HG03039 (cell line): ENCODE results near the gene EFL1.

Experiments used
- ATAC-seq: cut with Tn5 transposase; IDR thresholded peaks from one replicate; pipeline ENCODE4 v1.9.1; 2021; ENCODE audit warnings: mild to moderate bottlenecking, moderate library complexity; ENCODE audit not compliant: unreplicated experiment

Gene EFL1

DNA sequence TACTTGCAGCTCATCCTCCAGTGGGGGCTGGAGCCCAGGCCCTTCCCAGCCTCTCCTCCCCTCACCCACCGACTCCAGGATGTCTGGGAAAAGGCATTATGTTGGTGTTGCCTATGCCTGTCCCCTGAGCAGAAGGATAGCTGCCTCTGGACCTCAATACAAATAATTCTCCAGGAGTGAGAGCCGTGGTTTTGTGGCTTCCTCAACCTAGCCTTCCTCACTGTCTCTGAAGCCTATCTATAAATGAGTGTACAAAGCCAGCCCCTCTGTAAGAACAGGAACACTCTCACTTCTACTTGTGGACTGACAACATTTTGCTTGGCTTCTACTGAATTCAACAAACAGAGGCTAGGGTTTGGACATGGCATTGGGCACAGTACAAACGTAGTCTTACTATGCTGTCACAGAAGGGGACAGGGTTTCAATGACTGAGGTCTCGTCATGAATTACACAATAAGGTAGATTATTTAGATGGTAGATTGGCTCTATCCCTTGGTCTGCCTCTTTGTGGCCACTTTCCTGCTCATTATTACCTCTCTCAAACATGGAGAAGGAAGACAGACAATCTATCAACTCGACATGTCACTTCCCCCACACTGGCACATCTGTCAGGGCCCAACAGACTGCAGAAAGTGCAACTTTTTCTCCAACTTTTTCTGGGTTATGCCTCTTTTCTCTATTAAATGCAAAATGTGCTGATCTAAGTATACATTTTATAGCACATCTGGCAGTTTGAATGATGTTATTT, 134.0 kb downstream of the EFL1 start:
- no peak for ATAC-seq

DNA sequence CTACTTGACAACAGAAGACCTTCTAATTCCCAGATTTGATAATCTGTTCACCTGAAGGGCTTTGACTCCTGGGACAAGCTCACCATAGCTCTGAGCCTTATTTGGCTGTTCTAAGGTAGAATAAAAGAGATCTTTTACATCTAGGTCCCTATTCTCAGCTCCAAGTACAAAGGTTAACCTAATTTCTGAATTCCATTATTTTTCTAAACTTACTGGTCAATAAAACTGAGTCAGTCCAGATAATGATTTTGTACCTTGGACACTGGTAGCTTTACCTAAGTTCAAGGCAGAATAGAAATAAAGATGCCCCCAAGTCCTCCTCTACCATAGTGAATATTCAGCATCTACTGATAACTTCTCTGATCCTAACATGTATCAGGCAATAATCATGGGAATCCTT, 135.0 kb downstream of the EFL1 start:
- ATAC-seq, result no peak

DNA sequence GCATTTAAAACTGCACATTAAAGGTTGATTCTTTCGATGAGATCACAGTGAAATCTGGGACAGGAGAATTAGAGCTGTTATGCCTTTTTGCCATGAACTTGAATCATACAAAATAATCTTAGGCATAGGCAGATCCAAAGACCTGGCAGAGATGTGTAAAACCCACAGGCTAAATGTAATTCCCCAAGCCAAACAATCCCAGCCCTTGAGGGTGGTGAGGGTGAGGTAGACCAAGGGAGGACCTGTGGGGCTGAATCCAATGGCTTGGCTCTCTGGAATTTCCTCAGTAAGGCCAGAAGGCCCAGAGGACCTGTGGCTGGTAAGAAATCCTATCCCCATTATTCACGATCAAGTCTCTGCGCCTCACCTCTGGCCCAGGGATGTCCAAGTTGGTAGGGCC, 136.2 kb downstream of the EFL1 start:
- ATAC-seq, result no peak

DNA sequence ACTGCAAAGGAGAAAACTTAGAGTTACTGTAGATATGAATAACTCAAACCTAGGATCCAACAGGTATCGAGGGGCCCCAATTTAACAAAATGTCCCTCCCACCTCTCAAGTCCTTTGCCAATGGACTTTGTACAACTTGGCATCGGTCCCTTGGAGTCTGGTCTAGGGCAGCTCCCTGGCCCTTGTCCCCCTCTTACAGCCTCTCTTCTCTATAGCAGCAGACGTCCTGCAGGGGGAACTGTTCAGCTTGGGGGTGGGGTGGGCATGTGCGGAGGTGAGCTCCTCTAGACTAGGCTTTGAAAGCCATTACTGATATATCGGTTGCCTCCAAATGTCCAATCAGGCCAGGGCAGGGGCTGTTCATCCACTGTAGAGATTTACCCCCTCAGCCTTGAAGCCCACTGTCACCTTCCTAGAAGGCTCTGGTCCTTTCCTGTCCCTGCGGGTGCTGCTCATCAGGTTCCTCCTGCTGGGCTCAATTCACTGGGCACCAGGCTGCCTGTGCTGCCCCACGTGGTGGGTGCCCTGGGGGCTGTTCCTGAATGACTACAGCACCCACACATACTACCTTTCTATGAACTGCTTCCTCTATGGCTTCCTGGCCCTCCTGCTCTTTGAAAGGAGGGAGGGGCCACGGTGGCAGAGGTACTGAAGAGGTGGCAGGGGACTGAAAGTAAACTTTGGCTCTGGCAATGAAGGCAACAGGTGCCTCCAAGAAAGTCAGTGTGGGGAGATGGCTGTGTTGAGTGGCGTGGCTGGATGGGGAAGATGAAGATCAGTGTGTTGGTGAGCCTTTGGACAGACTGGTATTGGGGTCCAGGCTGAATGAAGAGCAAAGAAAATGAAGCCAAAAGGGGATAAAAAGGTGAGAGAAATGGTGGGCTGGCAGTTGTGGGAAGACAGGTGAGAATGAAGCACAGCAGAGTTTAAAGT, 137.9 kb downstream of the EFL1 start:
- no peak for ATAC-seq

DNA sequence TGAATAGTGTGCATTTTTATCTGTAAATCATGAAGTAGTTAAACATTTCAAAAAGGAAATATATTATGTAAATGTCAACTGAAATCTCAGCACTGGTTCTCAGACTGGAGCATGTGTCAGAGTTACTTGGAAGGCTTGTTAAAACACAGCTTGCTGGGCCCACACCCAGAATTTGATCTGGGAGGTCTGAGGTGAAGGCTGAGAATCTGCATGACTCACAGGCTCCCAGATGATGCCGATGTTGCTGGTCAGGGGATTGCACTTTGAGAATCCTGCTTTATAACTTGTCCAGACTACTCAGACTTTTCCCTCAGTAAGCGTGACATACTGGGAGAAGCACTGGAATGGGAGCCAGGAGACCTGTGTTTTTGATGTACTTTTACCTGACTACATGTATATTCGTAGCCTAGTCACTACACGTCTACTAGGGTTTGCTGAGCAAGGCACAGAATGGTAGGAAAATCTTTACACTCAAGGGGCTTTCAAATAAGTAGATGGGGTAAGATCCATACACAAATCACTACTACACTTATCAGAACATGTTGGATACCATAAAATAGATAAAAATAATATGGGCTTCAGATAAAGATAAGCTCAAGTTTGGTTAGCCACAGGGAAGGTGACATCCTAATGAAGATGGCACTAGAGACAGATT, 139.7 kb downstream of the EFL1 start:
- ATAC-seq, result no peak

DNA sequence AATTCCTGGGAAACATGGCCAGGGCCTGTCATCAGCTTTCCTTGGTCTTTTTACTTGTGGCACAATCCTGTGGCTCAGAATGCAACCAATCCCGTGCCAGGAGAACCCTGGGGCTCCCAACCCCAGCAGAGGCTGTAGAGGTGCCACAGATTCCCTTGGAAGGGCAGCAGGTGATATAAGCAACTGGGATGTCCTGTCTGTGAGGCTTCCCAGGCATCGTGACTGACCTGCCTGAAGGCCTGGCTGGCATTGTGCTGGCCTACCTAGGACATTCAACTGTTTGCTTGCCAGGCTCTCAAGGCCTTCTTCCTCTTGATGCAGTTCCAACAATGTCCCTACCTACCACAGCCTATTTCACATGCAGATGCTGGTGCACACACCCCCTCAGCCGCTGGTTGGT, 144.5 kb downstream of the EFL1 start:
- ATAC-seq, result no peak

DNA sequence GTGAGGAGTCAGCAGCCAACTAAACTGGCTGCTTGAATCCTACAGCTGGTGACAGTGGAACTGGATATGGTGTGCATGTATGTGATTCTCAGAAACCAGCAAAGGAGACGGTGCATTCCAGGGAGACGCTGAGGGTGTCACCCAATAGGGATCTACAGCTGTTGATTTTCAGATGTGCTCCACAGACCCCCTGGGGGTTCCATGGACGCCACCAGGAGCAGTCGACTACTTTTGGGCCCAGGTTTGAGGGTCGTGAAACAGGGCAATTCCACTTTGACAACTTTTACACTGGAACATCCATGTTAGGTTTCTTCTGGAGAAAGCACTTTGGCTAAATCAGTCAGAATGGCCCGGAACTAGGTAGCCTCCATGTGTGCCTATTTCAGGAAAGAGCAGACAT, 145.2 kb downstream of the EFL1 start:
- ATAC-seq, result no peak

DNA sequence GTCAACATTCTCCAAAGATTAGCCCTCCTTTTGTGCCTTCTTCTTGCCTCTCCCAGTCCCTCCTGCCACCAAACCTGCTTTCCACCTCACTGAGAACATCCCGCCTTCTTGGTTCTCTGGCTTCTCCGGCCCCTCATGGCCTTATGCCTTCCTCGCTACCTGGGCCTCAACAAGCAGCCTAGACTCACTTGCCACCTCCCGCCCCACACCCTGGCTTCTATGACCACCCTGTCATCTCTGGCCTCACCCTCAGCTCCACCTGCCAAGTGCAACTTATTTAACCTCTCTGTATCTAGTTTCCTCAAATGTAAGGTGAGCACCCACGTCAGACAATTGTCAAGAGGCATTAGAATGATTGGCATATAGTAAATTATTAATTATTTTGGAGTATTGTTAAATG, 147.9 kb downstream of the EFL1 start:
- ATAC-seq, result no peak

DNA sequence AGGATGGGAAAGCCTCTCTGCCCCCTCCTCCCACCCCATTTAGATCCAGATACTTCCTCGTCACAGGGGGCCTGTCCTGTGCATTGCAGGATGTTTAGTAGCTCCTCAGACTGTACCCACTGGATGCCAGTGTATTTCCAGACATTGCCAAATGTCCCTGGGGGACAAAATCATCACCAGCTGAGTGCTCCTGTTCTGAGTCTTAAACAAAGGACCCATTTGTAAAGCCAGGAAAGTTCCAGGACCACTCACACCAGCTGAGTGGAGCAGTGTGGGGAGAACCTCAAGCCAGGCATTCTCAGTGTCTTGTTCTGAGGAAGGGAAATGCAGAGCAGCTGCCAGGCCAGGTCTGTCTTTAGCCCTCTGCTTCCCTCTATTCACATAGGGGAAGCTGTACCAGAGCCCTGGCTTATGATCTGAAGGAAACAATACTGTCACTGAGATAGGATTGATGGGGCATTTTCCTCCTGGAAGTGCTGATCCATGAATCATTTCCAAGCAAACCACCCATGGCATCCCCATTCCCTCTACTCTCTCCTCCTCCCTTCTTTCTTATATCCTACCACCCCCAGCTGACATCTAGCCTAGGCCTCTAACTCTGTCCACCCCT, 149.3 kb downstream of the EFL1 start:
- ATAC-seq, result no peak

DNA sequence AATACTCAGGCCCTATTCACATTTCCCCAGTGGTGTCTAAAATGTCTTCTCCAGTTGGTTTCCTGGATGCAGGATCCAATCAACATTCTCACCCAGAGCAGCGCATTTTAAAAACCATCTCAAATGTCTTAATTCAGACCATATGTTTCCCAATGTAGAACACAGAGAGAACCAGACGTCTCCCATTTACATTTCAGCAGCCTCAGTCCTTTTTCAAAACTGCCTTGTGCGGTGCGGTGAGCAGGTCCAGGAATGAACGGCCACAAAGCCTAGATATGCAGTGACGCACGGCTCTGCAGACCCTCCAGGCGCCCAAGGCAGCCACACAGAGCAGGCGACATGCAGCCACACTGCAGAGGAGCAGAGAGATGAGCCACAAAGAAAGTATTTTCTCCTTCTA, 150.6 kb downstream of the EFL1 start:
- no peak for ATAC-seq

DNA sequence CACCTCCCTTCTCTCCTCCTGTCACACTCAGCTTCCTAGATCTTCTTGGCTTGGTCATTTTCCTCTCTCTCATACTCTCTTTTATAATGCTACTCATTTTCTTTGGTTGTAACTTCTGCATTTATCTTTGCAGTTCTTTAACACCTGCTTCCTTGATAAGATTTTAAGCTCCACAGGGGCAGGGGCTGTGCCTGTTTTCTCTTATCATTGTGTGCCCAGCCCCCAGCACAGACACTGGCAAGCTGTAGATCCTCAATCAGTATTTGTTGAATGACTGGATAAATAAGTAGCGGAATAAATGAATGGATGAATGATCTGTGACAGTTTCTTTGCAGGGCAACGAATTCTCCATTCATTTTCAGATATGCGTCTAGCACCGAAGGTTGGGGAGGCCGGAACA, 152.4 kb downstream of the EFL1 start:
- ATAC-seq, result no peak

DNA sequence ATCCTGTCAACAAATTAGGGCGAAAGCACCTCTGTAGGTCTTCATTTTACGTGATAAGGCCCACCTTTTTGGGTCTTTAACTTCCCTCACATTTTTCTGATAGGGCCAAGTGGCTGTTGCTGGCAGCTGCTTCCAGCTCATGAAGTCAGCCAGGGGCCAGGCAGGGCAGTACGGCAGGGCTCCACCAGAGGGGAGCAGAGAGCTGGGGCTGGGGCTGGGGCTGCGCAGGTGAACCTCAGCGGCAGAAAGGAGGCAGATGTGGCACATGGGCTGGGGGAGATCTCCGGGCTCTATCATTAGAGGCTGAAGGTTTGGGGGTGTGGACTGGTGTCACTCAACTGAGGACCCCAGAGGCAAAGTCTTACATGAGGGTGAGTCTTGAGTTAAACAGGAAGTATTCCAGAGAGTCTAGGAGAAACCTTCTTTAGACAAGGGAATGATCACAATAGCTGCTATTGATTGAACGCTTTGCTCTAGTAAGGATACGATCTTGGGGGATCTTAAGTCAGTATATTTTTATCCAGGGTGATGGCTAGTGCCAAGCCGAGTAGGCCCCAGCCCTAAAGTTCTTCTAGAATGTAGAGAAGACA, 153.9 kb downstream of the EFL1 start:
- peak; percentile 83 for ATAC-seq

DNA sequence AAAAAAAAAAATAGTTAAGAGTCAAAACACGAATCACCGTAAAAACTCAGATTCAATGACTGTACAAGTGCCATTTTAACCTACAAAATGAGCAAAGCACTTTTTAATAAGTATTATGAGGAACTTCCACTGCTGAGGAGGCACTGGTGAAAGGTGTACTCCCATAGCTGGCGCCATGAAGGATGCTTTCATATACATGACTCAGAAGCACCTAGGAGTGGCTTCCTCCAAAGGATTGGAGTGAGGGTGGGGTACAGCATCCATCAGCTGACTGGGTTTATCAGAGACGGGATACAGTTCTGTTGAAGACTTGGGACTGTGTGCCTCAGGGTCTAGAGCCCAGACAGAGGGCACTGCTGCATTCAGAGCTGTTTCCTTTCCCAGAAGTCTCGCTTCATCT, 155.9 kb downstream of the EFL1 start:
- no peak for ATAC-seq

DNA sequence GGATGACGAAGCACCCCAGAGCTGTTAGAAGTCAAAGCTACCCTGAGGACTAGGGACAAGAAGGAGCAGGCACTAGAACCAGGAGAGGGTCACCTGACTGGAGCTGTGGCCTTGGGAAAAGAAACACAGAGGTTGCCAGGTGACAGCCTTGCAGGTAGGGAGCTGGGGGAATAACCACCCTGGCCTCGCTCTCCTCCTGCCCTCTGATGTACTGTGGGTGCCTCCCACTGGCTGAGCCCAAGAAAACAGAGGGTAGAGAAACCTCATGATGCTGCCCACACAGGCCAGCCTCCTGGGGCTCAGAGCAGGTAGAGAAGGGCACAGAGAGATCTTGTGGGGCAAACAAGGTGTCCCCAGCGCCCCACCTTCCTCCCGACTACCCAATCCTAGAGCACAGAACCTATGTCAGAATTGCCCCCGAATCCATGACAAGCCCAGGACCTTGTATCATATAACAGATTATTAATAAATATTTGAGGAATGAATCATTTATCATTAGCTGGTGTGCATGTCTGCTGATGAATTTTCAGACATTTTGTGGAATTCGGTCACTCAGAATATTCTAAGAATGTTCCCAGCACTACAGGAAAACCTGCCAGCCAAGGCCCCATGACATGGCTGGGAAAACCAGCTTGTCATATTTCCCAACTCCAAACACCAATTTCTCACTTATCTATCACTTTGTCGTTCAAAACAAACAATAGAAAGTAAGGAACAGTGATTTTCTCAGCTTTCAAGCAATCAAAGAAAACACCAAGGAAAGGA, 156.9 kb downstream of the EFL1 start:
- ATAC-seq, result no peak

DNA sequence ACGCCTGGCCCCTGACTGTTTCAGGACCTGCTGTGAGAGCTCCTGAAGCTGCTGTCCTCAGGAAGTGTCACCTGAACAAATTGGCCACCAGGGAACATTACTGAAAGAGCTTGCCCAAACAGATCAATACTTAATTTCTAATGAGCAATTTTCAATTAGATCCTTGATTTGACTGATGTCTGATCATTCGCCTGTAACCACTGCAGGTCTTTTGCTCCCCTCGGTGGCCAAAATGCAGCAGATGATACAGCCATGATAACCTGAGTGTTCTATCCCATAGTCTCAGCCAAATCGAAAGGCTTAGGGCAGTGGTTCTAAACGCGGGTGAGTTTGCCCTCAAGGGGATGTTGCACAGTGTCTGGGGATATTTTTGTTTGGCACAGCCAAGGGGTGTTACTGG, 159.1 kb downstream of the EFL1 start:
- no peak for ATAC-seq

DNA sequence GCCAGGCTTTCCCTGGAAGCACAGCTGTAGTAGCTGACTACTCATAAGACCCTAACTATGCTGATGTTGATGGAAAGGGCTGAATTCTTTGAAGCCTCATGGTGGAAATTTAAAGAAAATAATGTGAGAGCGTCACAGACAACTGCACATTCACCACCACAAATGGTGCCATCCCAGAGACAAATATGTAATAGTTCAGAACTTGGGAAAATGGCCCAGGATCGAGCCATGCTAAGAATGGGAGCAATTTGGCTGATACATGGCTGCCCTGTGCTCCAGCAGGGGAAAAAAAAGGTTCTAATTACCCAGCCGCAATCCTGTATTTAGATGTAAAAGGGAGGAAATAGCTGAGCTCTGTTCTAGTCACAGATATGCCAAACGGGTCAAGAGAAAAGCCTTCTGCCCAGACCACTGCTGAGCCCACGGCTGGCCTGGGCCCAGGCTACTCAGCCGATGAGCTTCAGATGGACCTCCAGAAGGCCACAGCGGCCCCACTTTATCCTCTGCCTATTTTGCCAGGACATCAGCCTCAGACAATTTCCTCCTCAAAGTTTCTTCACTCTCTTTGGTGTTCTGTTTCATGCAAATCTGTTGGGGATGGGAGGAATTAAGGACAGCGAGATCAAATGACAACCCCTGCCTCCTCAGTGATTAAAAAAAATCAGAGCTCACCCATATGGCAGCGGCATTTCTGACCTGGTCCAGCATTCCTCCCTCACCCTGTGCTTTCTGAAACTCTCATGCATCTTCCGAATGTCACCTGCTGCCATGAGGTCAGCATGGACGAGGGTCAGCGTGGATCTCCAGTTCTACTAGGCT, 162.2 kb downstream of the EFL1 start:
- ATAC-seq, result no peak

DNA sequence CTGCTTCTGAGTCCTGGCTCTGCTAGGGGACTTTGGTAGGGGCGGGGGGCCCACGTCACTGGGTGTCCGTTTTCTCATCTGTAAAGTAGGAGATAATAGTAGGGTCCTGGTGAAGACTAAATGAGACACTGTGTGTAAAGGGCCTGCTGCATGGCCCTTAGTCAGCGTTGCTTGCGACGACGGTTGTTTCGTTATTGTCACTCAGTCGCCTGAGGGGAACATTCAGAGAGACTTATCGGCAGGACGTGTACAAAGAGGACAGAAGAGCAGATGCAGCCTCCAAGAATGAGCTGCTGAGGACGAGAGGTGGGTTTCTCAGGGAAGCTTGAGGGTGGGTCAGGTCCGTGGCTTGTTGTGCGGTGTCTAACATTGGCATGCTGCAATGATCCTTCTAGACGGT, 163.9 kb downstream of the EFL1 start:
- ATAC-seq, result no peak

DNA sequence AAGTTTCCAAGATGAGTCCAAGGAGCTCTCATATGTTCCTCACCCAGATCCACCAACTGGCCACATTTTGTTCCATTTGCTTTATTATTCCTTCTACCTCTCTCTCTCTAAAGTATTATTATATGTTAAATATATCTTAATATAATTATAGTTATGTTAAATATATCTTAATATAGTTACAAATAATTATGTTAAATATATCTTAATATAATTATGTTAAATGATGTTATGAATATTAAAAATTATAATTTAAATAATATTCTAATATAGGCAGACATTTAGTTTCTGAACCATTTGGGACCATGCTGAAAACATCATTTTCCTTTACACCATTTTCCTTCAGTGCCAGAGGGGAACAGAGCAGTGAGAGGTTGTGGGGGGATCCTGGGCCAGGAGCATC, 166.7 kb downstream of the EFL1 start:
- no peak for ATAC-seq

DNA sequence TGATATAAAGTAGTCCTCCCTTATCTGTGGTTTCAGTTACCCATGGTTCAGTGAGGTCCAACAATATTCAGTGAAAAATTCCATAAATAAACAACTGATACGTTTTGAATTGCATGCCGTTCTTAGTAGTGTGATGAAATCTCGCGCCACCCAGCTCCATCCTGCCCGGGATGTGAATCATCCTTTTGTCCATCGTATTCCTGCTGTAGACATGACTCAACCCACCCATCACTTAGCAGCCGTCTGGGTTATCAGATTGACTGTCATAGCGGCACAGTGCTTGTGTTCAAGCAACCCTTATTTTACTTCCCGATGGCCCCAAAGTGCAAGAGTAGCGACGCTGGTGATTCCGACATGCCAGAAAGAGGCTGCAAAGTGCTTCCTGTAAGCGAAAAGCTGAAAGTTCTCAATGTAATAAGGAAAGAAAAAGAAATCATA, 168.7 kb downstream of the EFL1 start:
- ATAC-seq, result no peak
